ENCODE data around the gene RAB26. TPM values are rescaled to one million over a fixed set of nuclear protein-coding genes. Genes with fewer than 3 reads are reported as not detected.

RAB26 gene
- total and polyA plus RNA-seq, 4 donors: 1.9 to 3.9 (median 3.0) TPM

- Histone ChIP-seq H3K36me3 (ENCODE audit: control insufficient read depth in 4 of 4, insufficient read depth in 3 of 4, low read depth in 1 of 4, low read length in 3 of 4) (no peaks in the 10 kb centered on the region), H3K4me3 (ENCODE audit: low read depth in 1 of 3, low read length in 3 of 3) (no peak overlapping the region), H3K4me1 (ENCODE audit: control insufficient read depth in 4 of 4, insufficient read depth in 4 of 4, low read length in 3 of 4) (peaks cover 2 to 11% (median 4%) of the 10 kb centered on the region in 4 donors), H3K9ac (ENCODE audit: low read depth in 1 of 2, low read length in 2 of 2) (no peak overlapping the region), H3K9me3 (ENCODE audit: control insufficient read depth in 4 of 4, low read length in 3 of 4) (no peaks in the 10 kb centered on the region), H3K27ac (ENCODE audit: low read depth in 1 of 2, low read length in 2 of 2) (no peak overlapping the region), H3K27me3 (ENCODE audit: control insufficient read depth in 4 of 4, insufficient read depth in 4 of 4, low read length in 3 of 4) (peaks cover 0 to 2% (median 0%) of the 10 kb centered on the region in 4 donors)
- DNase-seq (ENCODE audit: low spot score): no peak
- TF ChIP-seq NR2F2 (IDR thresholded peaks at IDR 0.05) (no peak), HNF4G (IDR thresholded peaks at IDR 0.05) (no peak), FOXA1 (IDR thresholded peaks at IDR 0.05) (no peak)
- 73% methylated on average over 16 of the region's 16 CpGs for WGBS
Measured at GRCh38 chr16:2194166-2194834, 45.9 kb downstream of the RAB26 start.

- H3K9me3 ChIP-seq (ENCODE audit: control insufficient read depth in 4 of 4, low read length in 3 of 4): no peaks in the 10 kb centered on the region
- H3K27me3 ChIP-seq (ENCODE audit: control insufficient read depth in 4 of 4, insufficient read depth in 4 of 4, low read length in 3 of 4): peaks cover 0 to 2% (median 0%) of the 10 kb centered on the region in 4 donors
- H3K4me3 ChIP-seq (ENCODE audit: low read depth in 1 of 3, low read length in 3 of 3): no peak overlapping the region
- H3K36me3 ChIP-seq (ENCODE audit: control insufficient read depth in 4 of 4, insufficient read depth in 3 of 4, low read depth in 1 of 4, low read length in 3 of 4): no peaks in the 10 kb centered on the region
- WGBS: 17% methylated on average over 10 of the region's 10 CpGs
- no peak for DNase-seq (ENCODE audit: low spot score)
- TF ChIP-seq HNF4A (conservative IDR thresholded peaks at IDR 0.05): no peak
- no peak for TF ChIP-seq EGR1 (IDR thresholded peaks at IDR 0.05; ENCODE audit: low read depth in 2 of 2)
- TF ChIP-seq, protein P1, sequence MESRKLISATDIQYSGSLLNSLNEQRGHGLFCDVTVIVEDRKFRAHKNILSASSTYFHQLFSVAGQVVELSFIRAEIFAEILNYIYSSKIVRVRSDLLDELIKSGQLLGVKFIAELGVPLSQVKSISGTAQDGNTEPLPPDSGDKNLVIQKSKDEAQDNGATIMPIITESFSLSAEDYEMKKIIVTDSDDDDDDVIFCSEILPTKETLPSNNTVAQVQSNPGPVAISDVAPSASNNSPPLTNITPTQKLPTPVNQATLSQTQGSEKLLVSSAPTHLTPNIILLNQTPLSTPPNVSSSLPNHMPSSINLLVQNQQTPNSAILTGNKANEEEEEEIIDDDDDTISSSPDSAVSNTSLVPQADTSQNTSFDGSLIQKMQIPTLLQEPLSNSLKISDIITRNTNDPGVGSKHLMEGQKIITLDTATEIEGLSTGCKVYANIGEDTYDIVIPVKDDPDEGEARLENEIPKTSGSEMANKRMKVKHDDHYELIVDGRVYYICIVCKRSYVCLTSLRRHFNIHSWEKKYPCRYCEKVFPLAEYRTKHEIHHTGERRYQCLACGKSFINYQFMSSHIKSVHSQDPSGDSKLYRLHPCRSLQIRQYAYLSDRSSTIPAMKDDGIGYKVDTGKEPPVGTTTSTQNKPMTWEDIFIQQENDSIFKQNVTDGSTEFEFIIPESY (IDR thresholded peaks at IDR 0.05): no peak
- no peak for TF ChIP-seq NR2F2 (IDR thresholded peaks at IDR 0.05)
- no peak for TF ChIP-seq JUND (IDR thresholded peaks at IDR 0.05)
- TF ChIP-seq, protein P2, sequence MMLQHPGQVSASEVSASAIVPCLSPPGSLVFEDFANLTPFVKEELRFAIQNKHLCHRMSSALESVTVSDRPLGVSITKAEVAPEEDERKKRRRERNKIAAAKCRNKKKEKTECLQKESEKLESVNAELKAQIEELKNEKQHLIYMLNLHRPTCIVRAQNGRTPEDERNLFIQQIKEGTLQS (IDR thresholded peaks at IDR 0.05): no peak
- TF ChIP-seq FOXA1 (IDR thresholded peaks at IDR 0.05): no peak
- TF ChIP-seq SP1 (IDR thresholded peaks at IDR 0.05): no peak
- no peak for TF ChIP-seq YY1 (IDR thresholded peaks at IDR 0.05)
- no peak for TF ChIP-seq MAX (IDR thresholded peaks at IDR 0.05)
- TF ChIP-seq, protein P3, sequence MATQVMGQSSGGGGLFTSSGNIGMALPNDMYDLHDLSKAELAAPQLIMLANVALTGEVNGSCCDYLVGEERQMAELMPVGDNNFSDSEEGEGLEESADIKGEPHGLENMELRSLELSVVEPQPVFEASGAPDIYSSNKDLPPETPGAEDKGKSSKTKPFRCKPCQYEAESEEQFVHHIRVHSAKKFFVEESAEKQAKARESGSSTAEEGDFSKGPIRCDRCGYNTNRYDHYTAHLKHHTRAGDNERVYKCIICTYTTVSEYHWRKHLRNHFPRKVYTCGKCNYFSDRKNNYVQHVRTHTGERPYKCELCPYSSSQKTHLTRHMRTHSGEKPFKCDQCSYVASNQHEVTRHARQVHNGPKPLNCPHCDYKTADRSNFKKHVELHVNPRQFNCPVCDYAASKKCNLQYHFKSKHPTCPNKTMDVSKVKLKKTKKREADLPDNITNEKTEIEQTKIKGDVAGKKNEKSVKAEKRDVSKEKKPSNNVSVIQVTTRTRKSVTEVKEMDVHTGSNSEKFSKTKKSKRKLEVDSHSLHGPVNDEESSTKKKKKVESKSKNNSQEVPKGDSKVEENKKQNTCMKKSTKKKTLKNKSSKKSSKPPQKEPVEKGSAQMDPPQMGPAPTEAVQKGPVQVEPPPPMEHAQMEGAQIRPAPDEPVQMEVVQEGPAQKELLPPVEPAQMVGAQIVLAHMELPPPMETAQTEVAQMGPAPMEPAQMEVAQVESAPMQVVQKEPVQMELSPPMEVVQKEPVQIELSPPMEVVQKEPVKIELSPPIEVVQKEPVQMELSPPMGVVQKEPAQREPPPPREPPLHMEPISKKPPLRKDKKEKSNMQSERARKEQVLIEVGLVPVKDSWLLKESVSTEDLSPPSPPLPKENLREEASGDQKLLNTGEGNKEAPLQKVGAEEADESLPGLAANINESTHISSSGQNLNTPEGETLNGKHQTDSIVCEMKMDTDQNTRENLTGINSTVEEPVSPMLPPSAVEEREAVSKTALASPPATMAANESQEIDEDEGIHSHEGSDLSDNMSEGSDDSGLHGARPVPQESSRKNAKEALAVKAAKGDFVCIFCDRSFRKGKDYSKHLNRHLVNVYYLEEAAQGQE (IDR thresholded peaks at IDR 0.05): no peak
- no peak for TF ChIP-seq TAF1 (conservative IDR thresholded peaks at IDR 0.05)
- no peak for TF ChIP-seq GABPA (IDR thresholded peaks at IDR 0.05 in 1 of 2, conservative IDR thresholded peaks at IDR 0.05 in 1 of 2)
- TF ChIP-seq CTCF (IDR thresholded peaks at IDR 0.05; ENCODE audit: low read depth, low read length, missing input control): peak; percentile 56
- no peak for TF ChIP-seq RXRA (IDR thresholded peaks at IDR 0.05)
- peak; percentile 87 to 92 for TF ChIP-seq RAD21 (IDR thresholded peaks at IDR 0.05)
- no peak for TF ChIP-seq HNF4G (IDR thresholded peaks at IDR 0.05)
- TF ChIP-seq FOXA2 (IDR thresholded peaks at IDR 0.05): no peak
- H3K27ac ChIP-seq (ENCODE audit: low read depth in 1 of 2, low read length in 2 of 2): no peak overlapping the region
- no peak overlapping the region for H3K9ac ChIP-seq (ENCODE audit: low read depth in 1 of 2, low read length in 2 of 2)
- H3K4me1 ChIP-seq (ENCODE audit: control insufficient read depth in 4 of 4, insufficient read depth in 4 of 4, low read length in 3 of 4): peaks cover 2 to 11% (median 4%) of the 10 kb centered on the region in 4 donors
Measured at GRCh38 chr16:2194852-2195321, 46.5 kb downstream of the RAB26 start.

All from liver (tissue), 9 donors.